ENCODE measurements around the gene SFSWAP.

The SFSWAP gene

GRCh38 chr12:131785763-131786330, 75.0 kb downstream of the SFSWAP start:
- no peak for DNase-seq (ENCODE audit: low read depth in 2 of 3, low spot score in 2 of 3)

GRCh38 chr12:131786331-131786730, 75.4 kb downstream of the SFSWAP start:
- no peak for DNase-seq (ENCODE audit: low read depth in 2 of 3, low spot score in 2 of 3)

GRCh38 chr12:131787143-131787660, 76.3 kb downstream of the SFSWAP start:
- no peak for DNase-seq (ENCODE audit: low read depth in 2 of 3, low spot score in 2 of 3)

GRCh38 chr12:131788070-131788469, 77.2 kb downstream of the SFSWAP start:
- DNase-seq (ENCODE audit: low read depth in 2 of 3, low spot score in 2 of 3), result no peak

GRCh38 chr12:131789638-131790037, 78.7 kb downstream of the SFSWAP start:
- DNase-seq (ENCODE audit: low read depth in 2 of 3, low spot score in 2 of 3), result no peak

- DNase-seq (ENCODE audit: low read depth in 2 of 3, low spot score in 2 of 3), result no peak
Measured at GRCh38 chr12:131793243-131794022, 82.5 kb downstream of the SFSWAP start.

GRCh38 chr12:131794061-131794460, 83.2 kb downstream of the SFSWAP start:
- no peak for DNase-seq (ENCODE audit: low read depth in 2 of 3, low spot score in 2 of 3)

GRCh38 chr12:131794573-131794972, 83.7 kb downstream of the SFSWAP start:
- no peak for DNase-seq (ENCODE audit: low read depth in 2 of 3, low spot score in 2 of 3)

- DNase-seq (ENCODE audit: low read depth in 2 of 3, low spot score in 2 of 3), result no peak
Measured at GRCh38 chr12:131795064-131795463, 84.2 kb downstream of the SFSWAP start.

- DNase-seq (ENCODE audit: low read depth in 2 of 3, low spot score in 2 of 3), result no peak
Measured at GRCh38 chr12:131795690-131796410, 85.0 kb downstream of the SFSWAP start.

- no peak for DNase-seq (ENCODE audit: low read depth in 2 of 3, low spot score in 2 of 3)
Measured at GRCh38 chr12:131796411-131796736, 85.5 kb downstream of the SFSWAP start.

GRCh38 chr12:131796754-131797587, 86.1 kb downstream of the SFSWAP start:
- no peak for DNase-seq (ENCODE audit: low read depth in 2 of 3, low spot score in 2 of 3)

GRCh38 chr12:131797588-131797934, 86.7 kb downstream of the SFSWAP start:
- no peak for DNase-seq (ENCODE audit: low read depth in 2 of 3, low spot score in 2 of 3)

- DNase-seq (ENCODE audit: low read depth in 2 of 3, low spot score in 2 of 3), result no peak
Measured at GRCh38 chr12:131799195-131799594, 88.3 kb downstream of the SFSWAP start.

- DNase-seq (ENCODE audit: low read depth in 2 of 3, low spot score in 2 of 3), result no peak
Measured at GRCh38 chr12:131799828-131800593, 89.1 kb downstream of the SFSWAP start.

GRCh38 chr12:131800594-131801135, 89.8 kb downstream of the SFSWAP start:
- DNase-seq (ENCODE audit: low read depth in 2 of 3, low spot score in 2 of 3), result no peak

- DNase-seq (ENCODE audit: low read depth in 2 of 3, low spot score in 2 of 3), result no peak
Measured at GRCh38 chr12:131801254-131801866, 90.5 kb downstream of the SFSWAP start.

- no peak for DNase-seq (ENCODE audit: low read depth in 2 of 3, low spot score in 2 of 3)
Measured at GRCh38 chr12:131803961-131804521, 93.2 kb downstream of the SFSWAP start.

GRCh38 chr12:131805421-131805820, 94.5 kb downstream of the SFSWAP start:
- no peak for DNase-seq (ENCODE audit: low read depth in 2 of 3, low spot score in 2 of 3)

- DNase-seq (ENCODE audit: low read depth in 2 of 3, low spot score in 2 of 3), result no peak
Measured at GRCh38 chr12:131806674-131807073, 95.8 kb downstream of the SFSWAP start.
